ENCODE results near the gene CREBBP.

- TF ChIP-seq POLR2A (IDR thresholded peaks at IDR 0.05) (no peak), CTCF (IDR thresholded peaks at IDR 0.05) (no peak)
Measured at GRCh38 chr16:3694051-3694450, 186.5 kb downstream of the CREBBP start.

Data from upper lobe of left lung (tissue), 4 donors.